GM19397 (cell line): ENCODE measurements around the gene BBX.

Experiments used
- ATAC-seq: cut with Tn5 transposase; IDR thresholded peaks from one replicate; pipeline ENCODE4 v1.9.1; 2021; ENCODE audit warnings: mild to moderate bottlenecking, moderate library complexity; ENCODE audit not compliant: unreplicated experiment

The BBX gene

DNA sequence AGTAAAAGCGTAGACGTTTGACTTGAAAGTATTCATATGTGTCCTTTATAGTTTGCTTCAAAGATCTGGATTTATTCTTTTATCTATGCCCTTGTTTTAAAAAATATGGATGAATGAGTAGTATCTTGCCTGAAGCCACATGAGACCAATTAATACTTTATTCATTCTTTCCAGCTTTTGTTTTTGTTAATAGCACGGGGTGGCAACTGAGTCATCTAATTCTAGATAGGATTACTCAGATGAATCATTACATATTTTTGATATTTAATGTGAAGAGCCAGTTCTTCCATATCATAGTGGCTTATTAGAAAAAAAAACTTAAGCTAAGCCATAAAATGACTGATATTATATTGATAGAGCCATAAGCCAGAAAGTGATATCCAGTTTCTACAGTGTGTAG, 121.9 kb downstream of the BBX start:
- ATAC-seq = no peak

GRCh38 chr3:107650788-107651187, 128.0 kb downstream of the BBX start:
- no peak for ATAC-seq

DNA sequence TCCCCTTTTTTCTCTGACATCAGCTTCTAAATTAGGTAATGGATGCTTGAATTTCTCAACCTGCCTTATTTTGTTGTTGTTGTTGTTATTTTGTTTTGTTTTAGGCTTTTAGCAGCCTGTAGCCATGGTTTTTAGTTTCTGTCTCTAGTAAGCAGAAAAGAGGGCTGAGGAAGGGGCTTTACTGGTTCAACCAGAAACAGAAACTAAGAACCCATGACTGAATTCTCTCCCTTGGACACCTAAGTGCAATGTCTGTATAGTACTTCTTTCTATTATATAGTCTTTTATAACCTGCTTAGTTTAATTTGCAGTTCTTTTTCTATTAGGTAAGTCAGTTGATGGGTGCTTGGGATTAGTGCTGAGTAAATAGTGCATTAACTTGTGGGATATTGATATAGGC, 129.0 kb downstream of the BBX start:
- no peak for ATAC-seq

DNA sequence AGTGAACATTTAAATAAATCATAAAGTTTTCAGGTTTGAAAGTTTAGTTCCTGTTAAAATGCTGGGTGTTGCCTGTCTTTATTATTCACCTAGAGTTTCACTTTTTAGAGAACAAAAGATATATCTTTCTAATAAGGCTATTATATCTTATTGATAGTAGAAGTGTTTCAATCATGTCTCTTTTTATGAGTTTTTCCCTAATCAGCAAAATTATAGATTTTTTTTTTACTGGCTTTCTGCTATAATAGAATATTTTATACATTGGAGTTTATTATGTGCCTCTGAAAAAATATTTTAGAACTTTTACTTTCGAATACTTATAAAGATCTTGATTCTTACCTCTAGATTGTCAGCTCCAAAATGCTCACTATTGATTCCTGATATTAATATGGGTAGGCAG, 131.5 kb downstream of the BBX start:
- ATAC-seq = no peak

- ATAC-seq = no peak
Observed at GRCh38 chr3:107657971-107658370, 135.2 kb downstream of the BBX start.

- ATAC-seq = no peak
Observed at GRCh38 chr3:107660306-107660976, 137.7 kb downstream of the BBX start.

DNA sequence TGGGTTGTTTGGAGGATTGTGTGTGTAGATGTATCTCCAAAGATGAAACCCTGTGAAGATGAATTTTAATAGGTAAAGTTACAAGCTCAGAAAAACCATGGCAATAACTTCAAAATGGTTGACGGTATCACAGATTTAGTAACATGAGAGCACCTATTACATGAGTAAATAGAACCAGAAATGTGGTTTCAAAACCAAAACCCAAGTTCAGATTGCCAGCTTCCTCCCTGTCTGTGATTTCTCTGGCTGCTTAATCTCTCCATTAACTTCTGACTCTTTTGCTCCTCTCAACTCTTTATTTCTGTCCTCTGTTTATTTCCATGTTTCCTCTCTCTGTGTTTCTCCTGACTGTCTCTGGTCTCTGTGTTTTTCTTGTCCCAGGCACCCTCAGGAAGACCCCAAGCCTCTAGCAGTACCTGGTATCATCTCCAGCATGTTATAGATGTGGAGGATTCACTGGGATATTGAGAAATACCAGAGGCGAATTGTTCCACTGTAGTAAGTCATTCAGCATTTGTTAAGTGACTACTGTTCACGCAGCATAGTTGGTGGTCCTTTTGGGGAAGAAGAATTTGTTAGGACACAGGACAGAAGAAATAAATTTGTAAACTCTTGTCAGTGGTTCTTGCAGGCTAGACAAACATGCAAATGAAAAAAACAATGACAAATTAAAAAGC, 138.8 kb downstream of the BBX start:
- ATAC-seq = no peak

- no peak for ATAC-seq
Observed at GRCh38 chr3:107662124-107662507, 139.4 kb downstream of the BBX start.

DNA sequence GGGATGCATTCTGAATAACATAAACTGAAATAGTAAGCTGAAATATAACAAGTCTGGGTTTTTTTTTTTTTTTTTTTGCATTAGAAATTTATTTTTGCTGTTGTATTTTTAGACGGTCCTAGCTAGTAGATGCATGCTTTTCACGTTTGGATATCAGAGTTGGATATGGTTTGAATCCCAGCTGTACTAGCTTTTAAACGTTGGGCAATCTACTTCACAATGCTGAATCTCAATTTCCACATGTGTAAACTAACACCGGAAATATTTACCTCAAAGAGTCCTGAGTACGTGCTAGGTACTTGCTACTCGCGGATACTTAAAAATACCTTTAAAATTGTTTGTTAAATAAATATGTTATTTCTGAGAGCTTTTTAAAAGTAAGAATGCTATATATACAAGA, 139.8 kb downstream of the BBX start:
- no peak for ATAC-seq

GRCh38 chr3:107663266-107663665, 140.5 kb downstream of the BBX start:
- no peak for ATAC-seq

GRCh38 chr3:107664614-107665013, 141.9 kb downstream of the BBX start:
- no peak for ATAC-seq

DNA sequence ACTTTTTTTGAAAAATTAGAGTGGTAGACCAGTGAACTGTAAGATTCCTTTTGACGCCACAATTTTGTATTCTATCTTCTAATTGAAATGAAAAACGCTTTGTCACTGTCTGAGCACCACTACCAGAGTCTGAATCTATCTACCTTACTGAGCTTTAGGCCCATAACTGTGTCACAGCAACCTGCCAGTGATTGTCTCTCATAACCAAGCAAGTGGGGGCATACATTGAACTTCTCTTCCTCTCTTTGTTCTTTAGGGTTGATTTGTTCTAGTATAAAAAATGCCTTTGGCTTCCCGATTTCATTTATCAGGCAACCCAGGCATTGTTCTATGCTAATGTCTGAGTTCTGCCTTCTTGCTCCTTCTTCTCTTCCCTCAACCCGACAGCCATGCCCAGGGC, 142.6 kb downstream of the BBX start:
- no peak for ATAC-seq

GRCh38 chr3:107666853-107667252, 144.1 kb downstream of the BBX start:
- no peak for ATAC-seq

- no peak for ATAC-seq
Observed at GRCh38 chr3:107668416-107668815, 145.7 kb downstream of the BBX start.

- no peak for ATAC-seq
Observed at GRCh38 chr3:107668963-107669362, 146.2 kb downstream of the BBX start.

DNA sequence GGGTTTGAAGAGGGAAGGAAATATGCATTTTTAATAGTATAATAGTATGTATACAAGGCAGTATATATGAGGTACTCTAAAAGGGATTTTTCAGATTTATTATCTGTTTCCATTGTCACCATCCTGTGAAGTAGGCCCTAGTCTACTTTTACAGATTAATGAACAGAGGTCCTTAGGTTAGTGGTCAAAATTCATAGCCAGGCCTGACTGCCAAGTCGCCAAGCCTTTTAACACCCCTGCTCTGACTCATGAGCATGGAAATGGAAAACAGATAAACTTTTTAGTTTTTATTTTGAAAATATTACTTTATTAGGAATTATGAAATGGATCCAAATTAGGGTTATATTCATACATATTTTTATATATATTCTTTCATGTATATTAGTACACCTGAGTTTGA, 146.9 kb downstream of the BBX start:
- ATAC-seq = no peak

DNA sequence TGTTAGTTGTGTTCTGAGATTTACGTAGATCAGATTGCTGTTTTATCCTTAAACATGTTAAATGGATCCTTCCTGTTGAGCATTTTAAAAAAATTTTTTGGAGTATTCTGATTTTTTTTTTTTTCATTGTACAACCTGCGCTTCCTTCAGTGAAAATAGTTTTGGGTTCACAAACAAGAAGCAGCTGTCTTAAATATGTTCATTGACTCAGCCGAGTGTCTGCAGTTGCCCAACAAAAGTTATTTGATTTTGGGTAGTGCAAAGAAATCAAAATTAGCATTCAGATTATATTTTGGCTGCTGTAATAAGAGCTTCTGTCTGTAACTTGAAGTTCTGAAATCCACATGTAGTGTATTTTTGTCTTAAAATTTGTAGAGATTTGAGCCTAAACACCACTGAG, 148.2 kb downstream of the BBX start:
- no peak for ATAC-seq

DNA sequence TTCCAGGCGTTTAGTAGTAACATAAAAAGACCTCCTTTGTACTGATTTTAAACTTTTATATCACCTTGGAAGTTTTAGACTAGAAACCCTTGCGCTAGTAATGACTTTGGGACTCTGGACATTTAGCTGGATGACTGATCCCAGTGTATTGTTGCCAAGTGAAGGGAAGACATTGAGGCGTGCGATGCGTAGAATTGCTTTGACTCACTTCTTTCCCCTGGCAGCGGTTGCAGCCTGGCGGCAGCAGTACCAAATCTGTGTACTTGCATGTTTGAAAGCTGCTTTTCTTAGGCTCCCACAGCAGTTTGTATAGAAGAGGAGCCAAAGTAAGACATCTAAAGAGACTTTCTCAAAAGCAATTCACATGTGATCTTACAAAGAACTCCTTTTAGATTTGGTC, 151.6 kb downstream of the BBX start:
- ATAC-seq = no peak

DNA sequence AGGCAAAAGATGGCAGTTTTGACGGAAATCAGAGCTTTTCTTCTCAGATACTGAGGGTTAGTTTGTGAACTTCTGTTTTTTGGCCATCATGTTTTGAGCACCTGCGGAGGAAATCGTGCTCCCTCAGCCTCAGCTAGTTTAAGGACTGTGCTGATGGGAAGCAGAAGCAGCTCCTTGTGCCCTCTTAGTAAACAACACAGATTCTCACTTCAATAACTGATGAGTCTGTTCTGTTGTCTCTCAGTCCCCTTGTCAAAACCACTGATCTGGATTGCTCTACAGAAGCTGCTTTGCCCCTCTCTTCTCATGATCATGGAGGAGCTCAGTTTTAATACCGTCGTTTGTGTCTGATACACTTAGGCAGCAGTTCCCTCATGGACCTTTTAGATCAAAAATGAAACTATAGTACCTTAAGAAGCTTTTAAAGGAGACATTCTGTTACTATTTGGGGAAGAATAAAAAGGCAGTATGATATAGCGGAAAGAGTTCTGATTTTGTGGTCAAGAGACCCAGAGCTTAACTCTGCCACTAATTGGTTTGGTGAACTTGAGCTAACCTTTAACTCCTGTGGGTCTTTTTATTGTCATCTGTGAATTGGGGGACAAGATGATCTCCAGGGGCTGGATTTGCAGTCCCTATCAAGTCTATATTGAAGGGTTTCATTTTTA, 152.6 kb downstream of the BBX start:
- peak; percentile 62 for ATAC-seq

- ATAC-seq = no peak
Observed at GRCh38 chr3:107676469-107677309, 153.9 kb downstream of the BBX start.

GRCh38 chr3:107679921-107680320, 157.2 kb downstream of the BBX start:
- no peak for ATAC-seq
